Gastrocnemius medialis (tissue), 4 donors: ENCODE measurements around the gene TPRG1L. TPM values are rescaled to one million over a fixed set of nuclear protein-coding genes. Genes with fewer than 3 reads are reported as not detected.
"Not testable (repeated sequence)": the region's sequence is repeated elsewhere in the genome, so short reads cannot be mapped to it uniquely, and the experiment has no call there.

Source experiments
- ATAC-seq, 2 donors: fragments of 150-250 bp; one replicate each; pipeline ENCODE4 v1.9.1; 2016
- DNase-seq, 2 donors: peaks; one replicate each; pipeline ENCODE4 v3.0.0-alpha.2; 2019
- H3K27ac ChIP-seq, 4 donors: fragments of 200-600 bp; sonication (generic); 1 replicate in 1 of 4; 2 replicates in 3 of 4; pipeline ENCODE4 v1.5.1; 2016 to 2018; ENCODE audit warnings: mild to moderate bottlenecking in 2 of 4, moderate library complexity in 1 of 4
- H3K27me3 ChIP-seq, 3 donors: fragments of 200-600 bp; sonication (generic) in 2 of 3; 1 replicate in 1 of 3; 2 replicates in 2 of 3; pipeline versions ENCODE4 v1.5.1 to v1.6.0; 2016 to 2019; ENCODE audit warnings: mild to moderate bottlenecking in 1 of 3, moderate library complexity in 1 of 3
- H3K36me3 ChIP-seq, 2 donors: fragments of 200-600 bp; sonication (generic) in 1 of 2; one replicate each; pipeline ENCODE4 v1.5.1; 2017 to 2018
- H3K4me1 ChIP-seq, 2 donors: fragments of 200-600 bp; sonication (generic) in 1 of 2; one replicate each; pipeline ENCODE4 v1.5.1; 2016 to 2017; ENCODE audit warnings: mild to moderate bottlenecking in 2 of 2
- H3K4me3 ChIP-seq, 4 donors: fragments of 200-600 bp; sonication (generic) in 3 of 4; 1 replicate in 1 of 4; 2 replicates in 3 of 4; pipeline ENCODE4 v1.5.1; 2016 to 2019; ENCODE audit warnings: mild to moderate bottlenecking in 2 of 4
- H3K9me3 ChIP-seq, 3 donors: fragments of 200-600 bp; sonication (generic) in 2 of 3; 1 replicate in 1 of 3; 2 replicates in 2 of 3; pipeline ENCODE4 v1.5.1; 2016 to 2019
- POLR2A ChIP-seq, 2 donors: fragments of 450-650 bp; IDR thresholded peaks; one replicate each; pipeline ENCODE4 v1.6.1; 2017; ENCODE audit warnings: antibody characterized with exemption in 2 of 2, mild to moderate bottlenecking in 2 of 2, moderate library complexity in 2 of 2
- in situ Hi-C, 4 donors: fragments of 200-750 bp; cut with MboI; loops; one replicate each; pipeline versions ENCODE4 v1.15.0 to v1.8.0; 2017; ENCODE audit warnings: low sequenced_read_pairs in 4 of 4
- intact Hi-C: fragments of 100-400 bp; cut with DNase I; formaldehyde crosslinking; loops from one replicate; pipeline ENCODE4 v1.15.1; 2023; ENCODE audit warnings: low total_unique reads
- total RNA-seq, 4 donors: library from RNA; depleted of rRNA; stranded (reverse); fragments of >200 nt; gene quantifications; one replicate each; pipeline versions ENCODE4 v1.1.0 to v1.2.3, GENCODE V29; 2016
- TF ChIP-seq, protein P1 (sequence below), 5 experiments: fragments of 450-650 bp in 3 of 5; fragments of 200-600 bp in 2 of 5; sonication (generic) in 2 of 5; IDR thresholded peaks in 4 of 5; conservative IDR thresholded peaks in 1 of 5; 1 replicate in 4 of 5; 2 replicates in 1 of 5; pipeline ENCODE4 v1.5.1; 2016 to 2019; ENCODE audit warnings: antibody characterized with exemption in 5 of 5, mild to moderate bottlenecking in 3 of 5, moderate library complexity in 3 of 5

TPRG1L gene
- 10 to 100 TPM; 25.3 to 38.7 (median 30.0) TPM for total RNA-seq

DNA sequence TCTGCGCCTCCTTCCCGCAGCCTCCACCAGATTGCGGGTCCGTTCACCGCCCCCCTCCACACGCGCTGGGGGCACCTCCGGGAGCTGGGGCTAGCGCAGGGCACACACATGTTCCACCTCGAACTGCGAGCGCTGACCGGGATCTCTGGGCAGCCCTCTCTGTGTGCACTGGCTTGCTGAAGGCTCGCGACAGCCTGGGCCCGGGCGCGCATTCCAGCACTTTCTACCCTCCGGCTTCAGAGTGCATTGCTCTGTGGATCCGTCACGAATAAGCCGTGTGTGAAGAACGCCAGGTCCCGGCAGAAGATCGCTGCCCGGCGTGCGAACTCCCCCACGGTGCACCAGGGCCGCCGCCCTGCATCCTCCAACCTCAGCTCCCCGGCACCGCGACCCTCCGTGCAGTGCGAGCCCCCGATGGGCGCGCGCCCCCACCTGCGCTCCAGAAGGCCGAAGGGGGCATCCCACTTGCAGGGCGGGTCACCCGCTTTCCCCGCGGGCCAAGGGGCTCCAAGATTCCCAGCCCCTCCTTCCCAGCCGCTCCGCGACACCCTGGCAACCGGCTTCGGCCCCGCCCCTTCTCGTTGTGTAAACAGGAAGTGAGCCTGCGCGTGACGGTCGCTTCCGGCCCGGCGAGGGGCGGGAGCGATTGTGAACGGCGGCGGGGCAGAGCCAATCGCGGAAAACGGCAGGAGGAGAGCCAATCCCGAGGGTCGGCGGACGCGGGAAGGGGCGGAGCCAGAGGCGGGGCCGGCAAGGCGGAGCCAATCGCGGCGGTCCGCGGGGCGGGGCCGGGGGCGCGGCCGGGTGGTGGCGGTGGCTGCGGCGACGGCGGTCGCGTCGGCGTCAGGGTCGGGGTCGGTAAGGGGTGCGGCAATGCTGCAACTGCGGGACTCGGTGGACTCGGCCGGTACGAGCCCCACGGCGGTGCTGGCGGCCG is at the start of gene TPRG1L:
Gene TPRG1L (plus strand): TSS at position 816 of the 937 bp plus-strand sequence. CDS start 58 bp downstream, at position 874.
- H3K27me3 ChIP-seq: no peaks in the 10 kb centered on the region
- DNase-seq (peak; percentile 96 to 97), ATAC-seq (peak; percentile 97 to 98)
- intact Hi-C loops: loop anchor here (1.0 to 10.0 kb wide), 3 partner anchors 26 to 280 kb away; partner anchors contain the start of genes ARHGEF16, C1orf174 and WRAP73
- in situ Hi-C loops: loop anchor here (5.0 to 10.0 kb wide), 2 partner anchors 137 to 140 kb away; no protein-coding TSS in a partner anchor
- no peaks in the 10 kb centered on the region for H3K9me3 ChIP-seq
- H3K27ac ChIP-seq: peak within 1 kb of the TSS; percentile 59 to 91 (median 83)
- TF ChIP-seq, protein P1, sequence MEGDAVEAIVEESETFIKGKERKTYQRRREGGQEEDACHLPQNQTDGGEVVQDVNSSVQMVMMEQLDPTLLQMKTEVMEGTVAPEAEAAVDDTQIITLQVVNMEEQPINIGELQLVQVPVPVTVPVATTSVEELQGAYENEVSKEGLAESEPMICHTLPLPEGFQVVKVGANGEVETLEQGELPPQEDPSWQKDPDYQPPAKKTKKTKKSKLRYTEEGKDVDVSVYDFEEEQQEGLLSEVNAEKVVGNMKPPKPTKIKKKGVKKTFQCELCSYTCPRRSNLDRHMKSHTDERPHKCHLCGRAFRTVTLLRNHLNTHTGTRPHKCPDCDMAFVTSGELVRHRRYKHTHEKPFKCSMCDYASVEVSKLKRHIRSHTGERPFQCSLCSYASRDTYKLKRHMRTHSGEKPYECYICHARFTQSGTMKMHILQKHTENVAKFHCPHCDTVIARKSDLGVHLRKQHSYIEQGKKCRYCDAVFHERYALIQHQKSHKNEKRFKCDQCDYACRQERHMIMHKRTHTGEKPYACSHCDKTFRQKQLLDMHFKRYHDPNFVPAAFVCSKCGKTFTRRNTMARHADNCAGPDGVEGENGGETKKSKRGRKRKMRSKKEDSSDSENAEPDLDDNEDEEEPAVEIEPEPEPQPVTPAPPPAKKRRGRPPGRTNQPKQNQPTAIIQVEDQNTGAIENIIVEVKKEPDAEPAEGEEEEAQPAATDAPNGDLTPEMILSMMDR (IDR thresholded peaks at IDR 0.05 in 4 of 5, conservative IDR thresholded peaks at IDR 0.05 in 1 of 5): no peak
- TF ChIP-seq POLR2A (IDR thresholded peaks at IDR 0.05): peak; percentile 49 to 67
- peaks cover 21 to 23% of the 10 kb centered on the region in 2 donors for H3K4me1 ChIP-seq
- H3K36me3 ChIP-seq: peaks cover 0 to 25% of the 10 kb centered on the region in 2 donors
- H3K4me3 ChIP-seq: peak within 1 kb of the TSS; percentile 91 to 100 (median 96)

DNA sequence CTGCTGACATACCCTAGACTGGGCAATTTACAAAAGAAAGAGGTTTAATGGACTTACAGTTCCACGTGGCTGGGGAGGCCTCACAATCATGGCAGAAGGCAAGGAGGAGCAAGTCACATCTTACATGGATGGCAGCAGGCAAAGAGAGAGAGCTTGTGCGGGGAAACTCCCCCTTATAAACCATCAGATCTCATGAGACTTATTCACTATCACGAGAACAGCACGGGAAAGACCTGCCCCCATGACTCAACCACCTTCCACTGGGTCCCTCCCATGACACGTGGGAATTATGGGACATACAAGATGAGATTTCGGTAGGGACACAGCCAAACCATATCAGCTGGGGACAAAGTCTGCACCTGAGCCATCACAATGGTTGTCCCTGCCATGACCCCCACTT is 49.3 kb upstream of the TPRG1L start:
- H3K4me3 ChIP-seq, DNase-seq, H3K36me3 ChIP-seq, H3K27ac ChIP-seq, intact Hi-C loops, ATAC-seq, H3K4me1 ChIP-seq, H3K9me3 ChIP-seq, in situ Hi-C loops: not testable (repeated sequence)
- peaks cover 0 to 10% (median 5%) of the 10 kb centered on the region in 3 donors for H3K27me3 ChIP-seq

DNA sequence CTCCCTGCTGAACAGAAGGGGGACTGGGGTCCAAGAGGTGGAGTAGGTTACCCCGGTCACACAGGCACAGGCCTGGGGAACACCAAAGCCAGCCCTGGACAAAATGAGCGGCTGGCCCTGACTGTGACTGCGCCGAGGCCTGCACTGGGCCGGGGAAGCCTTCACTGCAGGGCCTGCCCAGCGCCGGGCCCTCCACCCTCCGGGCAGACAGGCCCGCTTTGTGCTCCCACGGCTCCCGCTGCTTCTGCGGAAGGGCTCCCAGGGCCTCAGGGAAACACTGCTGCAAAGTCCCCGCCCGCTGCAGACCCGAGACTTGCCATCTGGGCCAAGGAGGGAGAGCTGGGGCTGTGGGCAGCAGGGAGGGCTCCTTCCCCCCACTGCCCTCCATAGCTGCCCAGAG is 48.8 kb upstream of the TPRG1L start:
- ATAC-seq: no peak
- Histone ChIP-seq H3K27me3 (peaks cover 5 to 15% (median 5%) of the 10 kb centered on the region in 3 donors), H3K4me3 (no peak overlapping the region), H3K36me3 (no peaks in the 10 kb centered on the region), H3K27ac (no peak overlapping the region), H3K4me1 (no peaks in the 10 kb centered on the region), H3K9me3 (no peaks in the 10 kb centered on the region)
- DNase-seq: no peak
- in situ Hi-C loops (no loop called here), intact Hi-C loops (no loop called here)
- TF ChIP-seq POLR2A (IDR thresholded peaks at IDR 0.05): no peak
- TF ChIP-seq, protein P1 (IDR thresholded peaks at IDR 0.05 in 4 of 5, conservative IDR thresholded peaks at IDR 0.05 in 1 of 5): no peak

DNA sequence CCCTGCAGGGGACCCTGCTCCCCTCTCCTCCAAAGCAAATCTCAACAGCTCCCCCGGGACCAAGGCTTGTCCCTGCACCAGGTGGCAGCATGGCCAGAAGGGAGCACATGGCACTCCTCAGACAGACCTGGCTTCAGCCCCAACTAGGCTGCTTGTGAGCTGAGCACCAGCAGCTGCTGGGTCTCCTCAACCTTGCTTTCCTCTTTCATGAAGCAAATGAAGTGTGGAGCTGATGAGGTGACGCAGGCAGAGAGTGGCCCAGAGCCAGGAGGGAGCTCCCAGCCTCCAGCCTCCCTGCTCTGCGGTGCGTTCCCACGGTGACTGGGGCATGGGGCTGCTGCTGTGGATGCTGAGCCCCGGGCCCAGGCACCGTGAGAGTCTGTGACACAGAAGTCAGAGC is 47.5 kb upstream of the TPRG1L start:
- intact Hi-C loops (no loop called here), in situ Hi-C loops (no loop called here)
- peaks cover 5 to 26% (median 6%) of the 10 kb centered on the region in 3 donors for H3K27me3 ChIP-seq
- ATAC-seq: no peak
- no peak for TF ChIP-seq POLR2A (IDR thresholded peaks at IDR 0.05)
- TF ChIP-seq, protein P1 (IDR thresholded peaks at IDR 0.05 in 4 of 5, conservative IDR thresholded peaks at IDR 0.05 in 1 of 5): no peak
- no peak for DNase-seq
- H3K36me3 ChIP-seq: no peaks in the 10 kb centered on the region
- H3K4me1 ChIP-seq: no peaks in the 10 kb centered on the region
- H3K4me3 ChIP-seq: no peak overlapping the region
- no peaks in the 10 kb centered on the region for H3K9me3 ChIP-seq
- H3K27ac ChIP-seq: no peak overlapping the region

DNA sequence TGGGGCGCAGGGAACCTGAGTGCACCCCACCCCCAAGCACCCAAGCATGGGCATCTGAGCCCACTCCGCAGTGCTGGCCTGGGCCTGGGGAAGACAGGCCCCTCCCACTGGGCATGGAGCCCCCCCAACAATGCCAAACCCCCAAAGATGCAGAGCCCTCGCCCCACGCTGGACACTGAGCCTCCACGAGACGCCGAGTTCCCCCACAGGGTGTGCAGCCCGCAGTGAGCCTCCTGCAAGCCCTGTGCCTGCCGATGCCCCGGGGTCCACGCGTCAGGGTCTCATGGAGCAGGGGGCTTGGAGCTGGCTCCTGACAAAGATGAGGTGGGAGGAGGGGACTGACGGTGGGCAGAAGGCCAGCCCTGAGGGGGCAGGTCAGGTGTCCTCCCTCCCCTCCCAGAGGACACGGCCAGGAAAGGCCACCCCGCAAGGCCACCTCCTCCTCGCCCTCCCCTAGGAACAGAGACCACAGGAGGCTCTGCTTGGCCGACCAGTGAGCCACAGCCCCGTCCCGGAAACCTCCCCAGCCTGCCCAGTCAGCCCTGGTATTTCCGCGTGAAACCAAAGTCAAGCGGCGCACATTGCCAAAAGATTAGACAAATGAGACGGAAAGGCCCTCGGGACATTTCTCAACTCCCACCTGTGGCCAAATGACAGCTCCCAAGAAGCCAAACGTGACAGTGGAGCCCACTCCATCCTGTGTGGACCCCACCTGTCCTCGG is 46.9 kb upstream of the TPRG1L start:
- no peak for TF ChIP-seq POLR2A (IDR thresholded peaks at IDR 0.05)
- TF ChIP-seq, protein P1 (IDR thresholded peaks at IDR 0.05 in 4 of 5, conservative IDR thresholded peaks at IDR 0.05 in 1 of 5): no peak
- no peak overlapping the region for H3K27ac ChIP-seq
- H3K9me3 ChIP-seq: no peaks in the 10 kb centered on the region
- intact Hi-C loops (no loop called here), in situ Hi-C loops (no loop called here)
- no peaks in the 10 kb centered on the region for H3K36me3 ChIP-seq
- no peaks in the 10 kb centered on the region for H3K4me1 ChIP-seq
- no peak for ATAC-seq
- H3K27me3 ChIP-seq: peaks cover 6 to 27% (median 8%) of the 10 kb centered on the region in 3 donors
- no peak for DNase-seq
- H3K4me3 ChIP-seq: no peak overlapping the region
